SK-MEL-5 (cell line): ENCODE measurements around the gene FSD1. TPM values are rescaled to one million over a fixed set of nuclear protein-coding genes. Genes with fewer than 3 reads are reported as not detected.
"Not testable (repeated sequence)": the region's sequence is repeated elsewhere in the genome, so short reads cannot be mapped to it uniquely, and the experiment has no call there.

Experiments used
- DNase-seq: peaks from one replicate; pipeline ENCODE4 v3.0.0-alpha.2; 2016; ENCODE audit warnings: low read depth, low spot score
- in situ Hi-C: cut with HindIII; loops from 2 replicates; pipeline ENCODE4 v1.10.0; 2016; ENCODE audit warnings: low sequenced_read_pairs, high pct_unique_total_duplicates, low pct_unique_long_range_greater_than_20kb
- total RNA-seq: library from RNA; depleted of rRNA; stranded (reverse); fragments of >200 nt; shearing (Covaris generic); gene quantifications from 2 replicates; pipeline ENCODE4 v1.2.3, GENCODE V29; 2014

FSD1 gene
- total RNA-seq, 1 experiment from 2014 or later = 2.8 TPM

DNA sequence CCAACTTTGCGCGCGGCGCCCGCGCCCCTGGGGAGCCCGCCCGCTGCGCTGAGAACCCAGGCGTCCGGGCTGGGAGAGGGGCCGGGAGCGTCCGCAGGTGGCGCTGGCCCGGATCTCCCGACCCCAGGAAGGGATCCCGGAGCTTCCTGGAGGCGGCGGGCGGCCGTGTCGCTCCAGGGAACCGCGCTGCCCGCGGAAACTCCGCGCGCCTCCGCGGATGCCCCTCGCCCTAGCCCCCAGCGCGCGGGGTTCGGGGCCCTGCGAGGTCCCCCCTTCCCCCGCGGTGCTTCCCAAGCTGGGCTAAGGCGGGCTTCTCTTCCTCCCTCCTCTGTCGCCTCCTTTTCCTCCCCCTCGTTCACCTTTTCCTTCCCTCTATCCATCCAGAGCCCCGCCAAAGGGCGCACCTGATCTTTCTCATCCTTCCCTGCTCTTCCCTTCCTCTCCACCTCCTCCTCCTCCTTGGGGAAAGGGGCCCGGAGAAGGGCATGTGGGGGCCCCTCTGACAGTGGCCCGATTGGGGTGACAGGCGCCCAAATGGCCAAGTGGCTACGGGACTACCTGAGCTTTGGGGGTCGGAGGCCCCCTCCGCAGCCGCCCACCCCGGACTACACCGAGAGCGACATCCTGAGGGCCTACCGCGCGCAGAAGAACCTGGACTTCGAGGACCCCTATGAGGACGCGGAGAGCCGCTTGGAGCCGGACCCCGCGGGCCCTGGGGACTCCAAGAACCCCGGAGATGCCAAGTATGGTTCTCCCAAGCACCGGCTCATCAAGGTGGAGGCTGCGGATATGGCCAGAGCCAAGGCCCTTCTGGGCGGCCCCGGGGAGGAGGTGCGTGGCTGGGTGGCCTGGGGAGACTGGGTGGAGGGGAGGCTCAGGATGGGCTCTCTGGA is 24.6 kb upstream of the FSD1 start:
- DNase-seq = no peak

GRCh38 chr19:4284176-4284958 is 20.0 kb upstream of the FSD1 start:
- peak; percentile 65 for DNase-seq
- in situ Hi-C loops = no loop called here

More for the DNA sequence above, 24.6 kb upstream of the FSD1 start:
- in situ Hi-C loops = no loop called here

DNA sequence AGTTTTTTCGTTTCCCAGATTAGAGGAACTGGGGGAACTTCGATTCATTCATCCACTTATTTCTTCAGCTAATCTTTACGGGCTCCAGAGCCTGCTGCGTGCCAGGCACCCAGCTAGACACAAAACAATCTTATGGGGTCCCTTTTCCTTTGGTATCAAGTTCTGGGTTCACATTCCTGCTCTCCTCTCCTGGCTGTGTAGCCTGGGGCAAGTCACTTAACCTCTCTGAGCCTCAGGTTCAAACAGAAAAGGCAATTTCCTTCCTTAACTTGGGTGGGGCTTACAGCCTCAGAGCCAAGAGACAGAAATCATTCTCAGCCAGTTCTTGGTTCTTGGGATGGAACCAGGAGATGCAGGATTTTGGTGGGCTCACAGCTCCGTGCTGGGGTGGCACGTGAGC is 19.4 kb upstream of the FSD1 start:
- no peak for DNase-seq
- in situ Hi-C loops = no loop called here

- in situ Hi-C loops, DNase-seq: not testable (repeated sequence)
Measured at GRCh38 chr19:4286141-4286540, 18.3 kb upstream of the FSD1 start.

DNA sequence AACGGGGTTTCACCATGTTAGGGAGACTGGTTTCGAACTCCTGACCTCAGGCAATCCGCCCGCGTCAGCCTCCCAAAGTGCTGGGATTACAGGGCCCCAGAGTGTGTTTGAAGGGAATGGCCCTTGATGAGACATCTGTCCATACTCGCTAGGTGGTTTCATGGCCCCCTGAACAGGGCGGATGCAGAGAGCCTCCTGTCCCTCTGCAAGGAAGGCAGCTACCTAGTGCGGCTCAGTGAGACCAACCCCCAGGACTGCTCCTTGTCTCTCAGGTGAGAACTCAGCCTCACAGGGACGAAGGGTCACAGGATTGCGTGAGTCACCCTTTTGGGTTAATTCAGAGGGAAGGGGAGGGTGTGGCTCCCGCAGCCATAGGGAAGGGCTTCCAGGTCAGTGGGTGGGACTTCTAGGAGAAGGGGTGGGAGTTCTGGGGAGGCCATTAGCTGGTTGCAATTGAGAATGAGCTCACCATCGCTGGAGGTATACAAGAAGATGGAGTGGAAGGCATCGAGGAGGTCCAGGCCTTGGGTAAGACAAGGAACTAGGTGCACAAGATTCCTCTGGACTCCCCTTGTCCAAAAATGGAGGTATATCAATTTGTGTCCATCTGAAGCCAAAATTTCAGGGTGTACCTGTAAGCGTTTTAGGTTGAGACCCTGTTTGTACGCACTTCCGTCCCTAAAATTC is 16.2 kb upstream of the FSD1 start:
- in situ Hi-C loops = no loop called here
- no peak for DNase-seq

DNA sequence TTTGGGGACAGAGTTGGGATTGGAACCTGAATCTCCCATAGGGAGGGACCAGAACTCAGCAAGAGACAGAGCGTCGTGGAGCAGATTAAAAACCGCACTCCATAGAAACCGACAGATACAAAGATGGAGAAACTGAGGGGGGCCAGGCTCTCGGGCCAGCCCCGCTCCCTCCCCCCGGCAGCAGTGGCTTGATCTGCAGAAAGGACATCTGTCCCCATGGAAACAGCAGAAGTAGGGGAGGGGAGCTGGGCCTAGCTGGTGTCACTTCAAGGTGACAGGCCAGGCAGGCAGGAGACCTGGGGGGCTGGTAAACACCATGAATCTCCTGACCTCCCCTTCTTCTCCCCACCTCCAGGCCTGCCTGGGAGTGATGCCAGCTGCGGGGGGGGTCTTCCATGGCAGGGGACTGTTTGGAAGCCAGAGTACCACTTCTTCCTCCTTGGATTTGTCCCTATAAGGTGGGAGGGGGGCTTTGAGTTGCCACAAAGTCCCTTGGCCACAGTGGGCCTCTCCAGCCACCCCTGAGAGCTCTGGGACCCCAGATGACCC is 13.1 kb upstream of the FSD1 start:
- no peak for DNase-seq
- in situ Hi-C loops = no loop called here

GRCh38 chr19:4292515-4292914 is 11.9 kb upstream of the FSD1 start:
- no peak for DNase-seq
- in situ Hi-C loops = no loop called here

DNA sequence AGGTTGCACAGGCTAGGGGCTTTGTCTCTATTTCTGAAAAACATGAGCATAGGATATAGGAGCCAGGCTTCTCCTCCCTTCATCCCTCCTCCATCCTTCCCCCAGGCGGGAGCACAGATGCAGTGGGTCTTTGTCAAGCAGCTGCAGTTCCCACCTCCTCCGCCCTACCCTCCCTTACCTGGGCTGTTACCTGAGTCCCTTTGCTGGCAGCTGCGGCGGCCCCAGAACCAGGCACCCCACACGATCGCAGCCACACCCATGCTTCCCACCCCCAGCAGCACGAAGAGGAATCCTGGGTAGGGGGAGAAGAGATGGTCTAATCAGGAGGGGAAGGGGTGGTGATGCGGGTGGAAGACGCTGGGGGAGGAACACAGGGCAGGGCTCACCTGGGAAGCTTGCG is 10.0 kb upstream of the FSD1 start:
- no peak for DNase-seq
- in situ Hi-C loops = no loop called here

DNA sequence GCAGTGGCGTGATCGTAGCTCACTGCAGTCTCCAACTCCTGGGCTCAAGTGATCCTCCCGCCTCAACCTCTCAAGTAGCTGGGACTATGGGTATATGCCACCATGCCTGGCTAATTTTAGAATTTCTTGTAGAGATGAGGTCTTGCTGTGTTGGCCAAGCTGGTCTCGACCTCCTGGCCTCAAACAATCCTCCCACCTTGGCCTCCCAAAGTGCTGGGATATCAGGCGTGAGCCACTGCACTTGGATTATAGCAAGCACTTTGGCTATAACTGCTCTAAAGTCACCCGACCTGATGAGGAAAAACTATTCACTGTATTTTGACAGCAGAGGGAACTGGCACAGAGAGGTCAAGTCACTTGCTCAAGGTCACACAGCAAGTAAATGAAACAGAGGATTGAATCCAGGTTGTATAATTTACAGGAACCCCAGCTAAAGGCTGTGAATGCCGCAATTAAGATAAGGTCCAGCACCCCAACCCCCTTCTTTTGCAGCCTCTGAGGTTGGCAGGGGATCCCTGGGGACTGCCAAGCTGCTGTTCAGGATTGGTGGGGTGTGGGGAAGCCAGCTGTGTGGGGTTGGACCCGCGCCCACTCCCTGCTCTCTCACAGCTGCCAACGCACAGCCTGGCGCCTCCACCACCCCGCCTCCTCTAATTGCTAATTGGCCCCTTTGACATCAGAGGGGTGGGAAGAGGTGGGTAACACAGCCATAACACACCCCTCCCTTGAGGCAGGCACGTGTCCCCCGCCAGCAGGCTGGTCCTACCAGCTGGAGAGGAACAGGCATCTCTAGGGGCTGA is 8.2 kb upstream of the FSD1 start:
- in situ Hi-C loops = no loop called here
- no peak for DNase-seq

- in situ Hi-C loops = no loop called here
- DNase-seq = no peak
Measured at GRCh38 chr19:4297901-4298809, 6.2 kb upstream of the FSD1 start.

DNA sequence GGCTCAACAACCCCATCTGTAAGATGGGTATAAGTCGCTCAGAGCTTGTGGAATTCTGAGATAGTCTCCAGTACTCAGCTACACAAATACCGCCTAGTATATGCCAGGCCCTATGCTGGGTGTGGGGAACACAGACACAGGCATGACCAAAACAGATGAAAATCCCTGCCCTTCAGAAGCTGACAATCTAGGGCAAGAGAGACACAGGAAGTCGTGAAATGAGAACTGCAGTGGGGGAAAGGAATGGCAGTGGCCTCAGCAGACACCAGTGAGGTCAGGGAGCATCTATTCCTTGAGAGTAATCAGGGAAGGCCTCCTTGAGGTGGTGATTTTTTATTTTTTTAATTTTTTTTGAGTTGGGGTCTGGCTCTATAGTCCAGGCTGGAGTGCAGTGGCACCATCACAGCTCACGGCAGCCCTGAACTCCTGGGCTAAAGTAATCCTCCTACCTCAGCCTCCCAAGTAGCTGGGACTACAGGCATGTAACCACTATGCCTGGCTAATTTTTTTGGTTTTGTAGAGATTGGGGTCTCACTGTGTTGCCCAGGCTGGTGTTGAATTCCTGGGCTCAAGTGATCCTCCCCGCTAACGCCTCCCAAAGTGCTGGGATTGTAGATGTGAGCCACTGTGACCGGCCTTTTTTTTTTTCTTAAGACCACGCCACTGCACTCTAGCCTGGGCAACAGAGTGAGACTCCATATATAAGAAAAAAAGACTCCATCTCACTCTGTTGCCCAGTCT is 5.4 kb upstream of the FSD1 start:
- DNase-seq = no peak
- in situ Hi-C loops = no loop called here

DNA sequence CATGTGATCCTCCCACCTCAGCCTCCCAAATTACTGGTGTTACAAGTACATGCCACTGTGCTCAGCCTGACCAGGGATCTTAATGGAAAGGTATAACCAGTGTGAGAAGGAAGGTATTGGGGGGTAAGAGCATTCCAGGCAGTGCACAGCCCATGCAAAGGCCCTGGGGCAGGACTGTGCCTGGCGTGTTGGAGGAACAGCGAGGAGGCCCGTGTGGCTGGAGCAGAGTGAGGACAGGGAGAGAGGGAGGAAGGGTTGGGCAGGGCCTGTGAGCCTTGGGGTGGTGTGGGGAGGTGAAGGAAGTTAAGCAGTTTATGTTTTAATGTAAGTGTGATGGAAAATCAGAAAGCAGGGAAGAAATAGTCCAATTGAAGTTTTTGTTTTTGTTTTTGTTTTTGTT is 3.8 kb upstream of the FSD1 start:
- in situ Hi-C loops = no loop called here
- no peak for DNase-seq

DNA sequence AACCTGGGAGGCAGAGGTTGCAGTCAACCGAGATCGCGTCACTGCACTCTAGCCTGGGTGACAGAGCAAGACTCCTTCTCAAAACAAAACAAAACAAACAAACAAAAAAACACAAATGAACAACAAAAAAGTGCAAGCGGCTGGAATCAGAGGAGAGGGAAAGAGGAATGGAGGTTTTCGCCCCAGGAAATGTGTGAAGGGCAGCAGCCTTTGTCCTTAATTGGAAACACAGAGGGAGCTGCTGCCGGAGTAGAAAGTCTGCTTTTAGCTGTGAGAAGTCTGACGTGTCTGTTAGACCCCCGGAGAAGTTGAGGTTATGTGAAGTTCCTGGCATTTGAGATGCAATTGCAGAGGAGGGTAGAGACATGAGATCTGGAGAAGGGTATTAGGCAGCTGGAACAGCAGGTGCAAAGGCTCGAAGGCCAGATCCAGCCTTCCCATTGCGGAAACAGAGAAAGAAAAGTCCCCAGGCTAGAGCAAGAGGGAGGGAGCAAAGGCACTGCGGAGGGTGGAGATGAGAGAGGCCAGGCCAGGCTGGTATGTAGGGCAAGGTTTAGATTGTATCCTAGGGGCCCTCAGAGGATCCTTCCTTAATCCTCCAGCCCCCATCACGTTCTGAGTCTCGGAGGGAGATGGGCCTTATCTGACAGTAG is 2.7 kb upstream of the FSD1 start:
- in situ Hi-C loops = no loop called here
- DNase-seq = no peak

- DNase-seq = no peak
- in situ Hi-C loops = no loop called here
Measured at GRCh38 chr19:4302243-4302640, 2.2 kb upstream of the FSD1 start, which contains the start of gene TMIGD2. Gene TMIGD2 (minus strand): TSS chr19:4302389. CDS start chr19:4302385, 4 bp downstream.

- no peak for DNase-seq
- in situ Hi-C loops = no loop called here
Measured at GRCh38 chr19:4303819-4304537, 420 bp upstream of the FSD1 start.
